Stimulated activated CD4-positive, alpha-beta T cell treated with anti-CD3 and anti-CD28 coated beads, Interleukin-1b, Interleukin-23, amount 100 ng/mL, for 4 hours (primary cell): ENCODE measurements around the gene SSBP3.
"Not testable (repeated sequence)": the region's sequence is repeated elsewhere in the genome, so short reads cannot be mapped to it uniquely, and the experiment has no call there.

Source experiments
- DNase-seq, 2 donors: peaks; one replicate each; pipeline ENCODE4 v3.0.0-alpha.2; 2020; ENCODE audit warnings: low read depth in 2 of 2

SSBP3 gene

DNA sequence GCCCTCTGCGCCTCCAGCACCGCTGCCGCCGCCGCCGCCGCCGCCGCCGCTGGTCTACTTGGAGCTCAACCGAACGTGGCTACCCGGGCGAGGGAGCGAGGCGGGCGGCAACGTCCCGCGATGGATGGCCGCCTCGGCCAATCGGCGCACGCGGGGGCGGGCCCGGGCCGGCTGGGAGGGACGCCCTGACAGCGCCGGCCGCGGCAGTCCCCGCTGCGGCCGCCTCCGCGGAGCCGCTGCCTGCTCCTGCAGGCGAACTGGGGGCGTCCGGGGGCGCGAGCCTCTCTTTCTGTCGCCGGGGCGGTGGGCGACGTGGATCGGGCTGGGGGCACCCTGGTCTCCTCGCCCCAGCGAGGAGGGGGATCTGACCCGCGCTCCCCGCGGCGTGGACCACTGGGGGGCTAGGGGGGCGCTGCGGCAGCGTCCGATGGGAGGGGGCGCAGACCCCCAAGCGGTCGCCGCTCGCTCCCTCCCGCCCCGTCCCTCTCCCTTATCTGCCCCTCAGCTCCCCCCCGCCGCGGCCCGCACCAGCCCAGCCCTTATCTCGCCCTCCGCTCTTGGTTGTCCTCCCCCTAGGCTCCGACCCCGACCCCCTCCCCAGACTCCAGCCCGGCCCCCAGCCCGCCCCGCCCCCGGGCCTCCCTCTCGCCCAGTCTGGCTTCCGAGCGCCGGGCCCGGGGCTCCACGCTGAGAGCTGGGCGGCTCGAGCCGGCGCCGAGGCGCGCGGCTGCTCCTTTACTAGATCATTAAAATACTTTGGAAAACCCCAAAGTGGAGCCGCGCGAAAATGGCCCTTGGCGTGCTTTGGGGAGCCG, at the start of gene SSBP3:
Gene SSBP3, minus strand, starts transcription at position 56 of the 815 bp plus-strand sequence.
- DNase-seq = peak; percentile 82 to 93

DNA sequence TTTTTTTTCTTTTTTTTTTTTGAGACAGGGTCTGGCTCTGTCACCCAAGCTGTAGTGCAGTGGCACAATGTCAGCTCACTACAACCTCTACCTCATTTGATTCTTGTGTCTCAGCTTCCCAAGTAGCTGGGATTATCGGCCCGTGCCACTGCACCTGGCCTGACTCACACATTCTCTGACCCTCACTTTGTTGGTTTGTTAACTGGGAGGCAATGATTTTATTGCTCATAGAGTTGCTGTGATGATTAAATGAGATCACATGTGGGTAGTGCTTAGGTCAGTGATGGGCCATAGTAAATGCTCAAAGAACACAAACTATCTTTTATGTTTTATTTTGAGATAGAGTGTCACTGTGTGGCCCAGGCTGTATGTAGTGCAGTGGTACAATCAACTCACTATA, 47.3 kb upstream of the SSBP3 start:
- no peak for DNase-seq

DNA sequence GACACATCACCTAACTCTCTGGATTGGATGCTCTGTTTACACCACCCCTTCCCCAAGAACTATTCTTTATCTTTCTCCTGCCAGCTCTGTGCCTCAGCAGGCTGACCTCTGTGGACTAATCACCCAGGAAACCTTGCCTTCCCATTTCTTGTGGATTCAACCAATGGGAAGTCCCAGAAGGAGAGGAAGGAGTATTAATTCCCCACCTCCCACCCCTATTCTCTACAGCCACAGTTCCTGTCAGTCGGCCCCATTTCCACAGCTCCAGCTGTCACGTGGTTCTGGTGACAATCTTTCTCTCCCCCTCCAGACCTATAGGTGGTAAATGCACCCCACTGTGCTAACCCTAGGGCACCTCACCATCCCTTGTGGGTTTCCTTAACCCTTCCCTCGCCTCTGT, 46.8 kb upstream of the SSBP3 start:
- DNase-seq = no peak

DNA sequence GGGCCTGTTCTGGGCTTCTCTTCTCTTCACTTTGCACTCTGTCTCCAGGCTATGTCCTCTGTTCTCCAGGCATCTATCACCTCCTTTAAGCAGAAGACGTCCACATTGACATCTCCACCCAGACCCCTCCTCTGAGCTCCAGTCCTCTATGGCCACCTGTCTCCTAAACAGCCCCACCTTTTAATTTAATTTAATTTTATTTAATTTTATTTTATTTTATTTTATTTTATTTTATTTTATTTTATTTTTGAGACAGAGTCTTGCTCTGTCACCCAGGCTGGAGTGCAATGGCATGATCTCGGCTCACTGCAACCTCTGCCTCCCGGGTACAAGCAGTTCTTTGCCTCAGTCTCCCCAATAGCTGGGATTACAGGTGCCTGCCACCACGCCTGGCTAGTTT, 43.2 kb upstream of the SSBP3 start:
- not testable (repeated sequence) for DNase-seq

DNA sequence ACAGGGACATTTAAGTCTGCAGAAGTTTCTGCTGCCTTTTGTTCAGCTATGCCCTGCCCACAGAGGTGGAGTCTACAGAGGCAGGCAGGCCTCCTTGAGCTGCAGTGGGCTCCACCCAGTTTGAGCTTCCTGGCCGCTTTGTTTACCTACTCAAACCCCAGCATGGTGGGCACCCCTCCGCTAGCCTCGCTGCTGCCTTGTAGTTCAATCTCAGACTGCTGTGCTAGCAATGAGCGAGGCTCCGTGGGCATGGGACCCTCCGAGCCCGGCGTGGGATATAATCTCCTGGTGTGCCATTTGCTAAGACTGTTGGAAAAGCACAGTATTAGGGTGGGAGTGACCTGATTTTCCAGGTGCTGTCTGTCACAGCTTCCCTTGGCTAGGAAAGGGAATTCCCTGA, 42.6 kb upstream of the SSBP3 start:
- not testable (repeated sequence) for DNase-seq

DNA sequence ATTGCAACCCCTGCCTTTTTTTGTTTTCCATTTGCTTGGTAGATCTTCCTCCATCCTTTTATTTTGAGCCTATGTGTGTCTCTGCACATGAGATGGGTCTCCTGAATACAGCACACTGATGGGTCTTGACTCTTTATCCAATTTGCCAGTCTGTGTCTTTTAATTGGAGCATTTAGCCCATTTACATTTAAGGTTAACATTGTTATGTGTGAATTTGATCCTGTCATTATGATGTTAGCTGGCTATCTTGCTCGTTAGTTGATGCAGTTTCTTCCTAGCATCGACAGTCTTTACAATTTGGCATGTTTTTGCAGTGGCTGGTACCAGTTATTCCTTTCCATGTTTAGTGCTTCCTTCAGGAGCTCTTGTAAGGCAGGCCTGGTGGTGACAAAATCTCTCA, 40.9 kb upstream of the SSBP3 start:
- not testable (repeated sequence) for DNase-seq

- no peak for DNase-seq
These were observed 36.0 kb upstream of the SSBP3 start for GRCh38 chr1:54442185-54442584.

GRCh38 chr1:54439550-54440223, 33.5 kb upstream of the SSBP3 start:
- DNase-seq = no peak

DNA sequence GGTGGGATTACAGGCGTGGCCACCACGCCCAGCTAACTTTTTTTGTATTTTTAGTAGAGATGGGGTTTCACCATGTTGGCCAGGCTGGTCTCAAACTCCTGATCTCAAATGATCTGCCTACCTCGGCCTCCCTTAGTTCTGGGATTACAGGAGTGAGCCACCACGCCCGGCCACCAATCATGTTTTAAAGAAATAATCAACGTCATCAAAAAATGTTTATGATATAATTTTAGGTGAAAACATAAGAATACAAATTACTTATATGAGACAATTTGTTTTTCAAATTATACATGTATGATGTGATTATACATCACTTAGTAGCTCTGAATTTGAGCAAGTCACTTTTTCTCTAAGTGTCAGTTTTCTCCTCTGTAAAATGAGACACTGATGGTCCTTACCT, 31.6 kb upstream of the SSBP3 start:
- no peak for DNase-seq

- DNase-seq = no peak
These were observed 30.6 kb upstream of the SSBP3 start for GRCh38 chr1:54436826-54437225.

- DNase-seq = no peak
These were observed 23.6 kb upstream of the SSBP3 start for GRCh38 chr1:54429838-54430237.

DNA sequence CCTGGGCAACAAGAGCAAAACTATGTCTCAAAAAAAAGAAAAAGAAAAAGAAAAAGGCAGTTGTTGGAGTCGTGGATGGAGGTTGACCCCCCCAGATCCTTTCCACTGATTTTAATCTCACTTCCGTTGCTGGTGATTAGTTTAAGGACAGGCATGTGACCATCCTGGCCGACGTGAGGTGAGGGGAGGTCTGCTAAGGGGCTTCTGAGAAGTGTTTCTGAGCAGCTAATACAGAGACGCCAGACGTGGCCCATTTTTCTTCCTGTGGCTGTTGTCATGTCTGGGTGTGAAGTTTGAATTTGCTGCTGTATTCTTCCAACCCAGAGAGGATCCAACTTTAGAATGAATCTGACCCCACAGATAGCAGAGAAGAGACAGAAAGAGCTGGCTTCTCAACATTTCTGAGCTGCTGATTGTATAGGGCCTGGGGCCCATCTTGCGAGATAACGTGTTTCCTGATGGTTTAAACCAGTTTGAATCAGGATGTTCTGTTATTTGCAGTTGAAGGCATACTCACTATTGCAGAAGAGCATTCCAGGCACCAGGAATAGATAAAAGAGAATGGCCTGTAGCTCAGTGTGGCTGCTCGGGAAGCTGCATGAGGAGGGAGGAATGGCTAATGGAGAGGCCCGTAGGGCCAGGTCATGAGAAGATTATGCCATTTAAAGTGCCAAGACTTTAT, 22.8 kb upstream of the SSBP3 start:
- DNase-seq = no peak

GRCh38 chr1:54425152-54425584, 19.0 kb upstream of the SSBP3 start:
- DNase-seq = no peak

- DNase-seq = no peak
These were observed 18.2 kb upstream of the SSBP3 start for GRCh38 chr1:54424398-54424797.

DNA sequence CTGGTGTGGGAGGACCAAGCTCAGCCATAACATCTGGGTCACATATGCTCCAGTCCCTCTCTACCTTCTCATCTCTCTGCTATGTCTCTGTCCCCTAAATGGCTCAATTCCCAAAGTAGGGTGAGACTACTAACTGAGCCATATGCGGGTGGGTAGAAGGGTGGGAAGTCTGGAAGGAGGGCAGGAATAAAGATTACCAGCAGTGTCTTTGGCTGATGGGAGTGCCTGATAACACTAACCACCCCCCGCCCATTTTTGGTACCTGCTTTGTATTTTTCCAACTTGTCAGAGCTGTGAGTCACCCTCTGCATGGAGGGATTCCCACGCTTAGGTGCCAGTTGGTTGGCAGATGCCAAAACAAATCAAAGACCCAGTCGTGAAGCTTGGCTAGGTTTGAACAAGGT, 14.9 kb upstream of the SSBP3 start:
- no peak for DNase-seq

GRCh38 chr1:54418598-54418997, 12.4 kb upstream of the SSBP3 start:
- not testable (repeated sequence) for DNase-seq

- DNase-seq = no peak
These were observed 10.9 kb upstream of the SSBP3 start for GRCh38 chr1:54417123-54417522.

- DNase-seq = no peak
These were observed 10.2 kb upstream of the SSBP3 start for GRCh38 chr1:54416435-54416834.

DNA sequence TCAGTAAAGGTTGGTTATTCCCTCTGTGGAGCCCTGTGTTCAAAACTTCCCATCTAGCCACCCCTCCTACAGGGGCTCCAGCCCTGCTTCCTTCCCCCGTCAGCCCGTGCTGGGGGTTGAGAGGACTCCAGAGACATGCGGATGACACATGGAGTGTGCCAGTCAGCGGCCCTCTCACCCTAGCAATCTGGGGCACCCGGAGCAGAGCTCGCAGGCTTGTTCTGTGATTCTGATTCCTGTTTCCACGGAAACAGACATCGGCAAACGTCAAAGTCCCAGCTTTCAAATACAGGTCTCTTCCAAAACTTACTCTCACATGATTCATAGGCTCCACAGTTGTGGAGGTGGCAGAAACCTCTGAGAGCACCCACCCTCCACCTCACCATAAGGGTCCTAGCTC, 9.8 kb upstream of the SSBP3 start:
- no peak for DNase-seq

DNA sequence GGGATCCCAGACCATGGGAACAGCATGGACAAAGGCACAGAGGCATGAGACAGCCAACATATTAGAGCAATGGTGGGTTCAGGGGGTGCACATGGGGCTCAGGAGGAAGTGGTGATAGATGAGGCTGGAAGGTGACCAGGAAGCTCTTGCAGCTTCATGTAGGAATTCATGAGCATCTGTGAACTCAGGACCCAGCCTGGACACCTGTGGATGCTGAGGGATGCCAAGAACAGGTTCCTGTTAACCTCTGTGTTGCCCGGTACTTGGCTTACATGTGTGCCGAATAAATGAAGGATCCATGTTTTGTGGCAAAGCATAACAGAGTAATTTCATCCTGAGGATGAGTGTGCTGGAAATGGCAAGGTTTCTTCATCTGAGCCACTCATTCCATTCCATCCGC, 9.3 kb upstream of the SSBP3 start:
- no peak for DNase-seq

DNA sequence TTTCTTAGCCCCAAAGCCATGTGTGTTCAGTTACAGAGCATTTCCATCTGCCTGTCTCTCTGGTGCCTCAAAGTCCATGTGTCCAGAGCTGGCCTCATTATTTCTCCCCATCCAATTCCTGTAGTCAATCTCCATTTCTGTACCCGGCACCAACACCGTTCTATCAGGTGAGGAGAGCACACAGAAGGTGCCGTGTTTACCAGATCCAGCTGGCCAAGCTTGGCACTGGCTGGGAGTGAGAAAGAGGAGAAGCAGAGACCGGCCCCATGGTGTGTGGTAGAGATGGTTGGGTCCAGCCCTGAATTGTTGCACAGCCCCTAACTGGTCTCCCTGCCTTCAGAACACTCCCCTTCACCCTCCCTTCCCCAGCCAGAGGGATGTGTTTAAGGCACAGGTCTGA, 7.5 kb upstream of the SSBP3 start:
- no peak for DNase-seq

GRCh38 chr1:54413295-54413694, 7.1 kb upstream of the SSBP3 start:
- DNase-seq = no peak

DNA sequence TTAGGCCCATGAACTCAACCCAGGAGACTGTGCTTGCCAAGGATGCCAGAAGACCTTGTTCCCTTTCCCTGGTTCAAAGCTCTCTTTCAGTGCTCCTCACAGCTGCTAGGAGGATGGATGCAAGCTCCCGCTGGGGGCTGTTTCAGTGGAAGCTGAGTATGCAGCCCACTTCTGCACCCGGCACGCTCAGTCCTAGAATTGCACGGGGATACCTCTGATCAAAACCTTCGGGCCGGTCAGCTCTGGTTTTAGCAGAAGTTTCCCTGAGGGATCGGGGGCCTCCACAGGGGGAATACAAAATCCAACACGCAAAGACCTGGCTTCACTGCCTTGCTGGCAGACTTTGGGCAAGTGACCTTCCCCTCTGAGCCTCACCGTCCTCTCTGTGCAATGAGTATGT, 4.2 kb upstream of the SSBP3 start:
- DNase-seq = no peak
